22Rv1 (cell line): ENCODE data around the gene SF3B6.

Source experiments
- CTCF ChIP-seq: fragments of 450-650 bp; IDR thresholded peaks from 2 replicates; pipeline ENCODE4 v1.5.1; 2017; ENCODE audit warnings: mild to moderate bottlenecking
- ZFX ChIP-seq: fragments of 450-650 bp; IDR thresholded peaks from 2 replicates; pipeline ENCODE4 v1.6.1; 2017; ENCODE audit warnings: antibody characterized with exemption, borderline replicate concordance

DNA sequence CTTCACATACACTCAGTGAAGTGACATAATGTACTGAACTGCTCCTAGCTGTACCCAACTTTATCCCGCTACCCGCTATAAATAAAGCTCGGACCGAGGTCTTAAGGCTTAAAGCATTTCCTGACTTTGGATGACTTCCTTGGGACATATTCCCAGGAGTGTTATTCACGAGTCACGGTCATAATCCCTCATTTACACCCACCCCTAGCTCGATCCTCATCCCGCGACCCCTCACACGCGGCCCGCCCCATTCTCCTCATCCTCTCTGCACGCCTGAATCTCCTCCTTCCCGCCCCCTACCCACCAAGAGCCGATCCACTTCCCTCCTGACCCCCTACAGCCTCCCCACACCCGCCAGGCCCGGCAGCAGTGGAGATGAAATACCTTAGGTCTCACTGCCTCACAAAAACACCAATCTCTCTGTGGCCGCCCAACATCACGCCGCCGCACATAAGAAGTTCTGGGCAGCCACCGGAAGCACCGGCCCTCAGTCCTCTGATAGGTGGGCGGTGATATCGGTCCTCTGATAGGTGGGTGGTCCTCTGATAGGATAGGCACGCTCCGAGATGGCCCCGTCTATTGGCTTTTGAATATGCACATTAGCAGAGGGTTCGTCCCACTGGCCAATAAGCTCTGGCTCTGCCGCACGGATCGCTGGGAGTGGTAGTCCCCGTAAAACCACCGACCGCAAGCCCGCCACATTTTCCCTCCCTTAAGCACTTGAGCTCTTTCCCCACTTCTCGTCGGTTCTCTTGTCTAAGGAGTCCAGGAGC is 29.0 kb downstream of the SF3B6 start, which contains the start of gene WDCP:
- TF ChIP-seq CTCF (no peak), ZFX (no peak)
